Measurements from ENCODE around the gene STOML2. TPM values are rescaled to one million over a fixed set of nuclear protein-coding genes. Genes with fewer than 3 reads are reported as not detected.
A peak's percentile ranks its signal among the peaks of the same experiment; 100 is the strongest.

STOML2 gene
- total RNA-seq, 1 experiment from 2014 or later, result 379 TPM

DNA sequence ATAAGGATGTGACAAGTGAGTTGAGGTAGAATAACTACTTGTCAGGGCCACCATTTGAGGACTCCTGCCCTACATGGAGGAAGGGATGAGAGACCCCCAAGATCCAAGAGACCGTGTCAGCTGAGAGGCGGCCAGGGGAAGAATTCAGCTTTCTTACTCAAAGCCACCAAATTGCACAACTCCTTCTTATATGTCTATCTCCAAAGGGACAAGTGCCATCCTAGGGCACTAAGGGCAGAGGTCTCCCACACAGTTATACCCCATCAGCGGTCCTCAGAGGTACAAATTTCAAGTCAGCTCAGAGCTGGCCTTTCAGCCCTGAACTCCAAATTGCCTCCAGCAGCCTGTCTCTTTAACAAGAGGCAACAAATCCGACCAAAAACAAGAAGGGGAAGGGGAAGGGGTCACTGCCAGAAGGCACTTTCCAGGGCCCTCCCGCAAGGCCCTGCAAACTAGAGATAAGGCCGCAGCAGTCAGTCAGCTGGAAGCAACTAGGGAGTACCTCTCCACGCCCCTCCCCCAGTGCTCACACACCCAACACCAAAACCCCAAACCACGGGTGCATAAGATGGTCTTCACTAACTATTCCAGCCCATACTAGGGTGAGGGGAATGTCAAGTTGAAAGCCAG, 6.1 kb upstream of the STOML2 start:
- DNase-seq (ENCODE audit: low spot score), result no peak
- in situ Hi-C loops (cut with HindIII; ENCODE audit: low sequenced_read_pairs), result no loop called here

DNA sequence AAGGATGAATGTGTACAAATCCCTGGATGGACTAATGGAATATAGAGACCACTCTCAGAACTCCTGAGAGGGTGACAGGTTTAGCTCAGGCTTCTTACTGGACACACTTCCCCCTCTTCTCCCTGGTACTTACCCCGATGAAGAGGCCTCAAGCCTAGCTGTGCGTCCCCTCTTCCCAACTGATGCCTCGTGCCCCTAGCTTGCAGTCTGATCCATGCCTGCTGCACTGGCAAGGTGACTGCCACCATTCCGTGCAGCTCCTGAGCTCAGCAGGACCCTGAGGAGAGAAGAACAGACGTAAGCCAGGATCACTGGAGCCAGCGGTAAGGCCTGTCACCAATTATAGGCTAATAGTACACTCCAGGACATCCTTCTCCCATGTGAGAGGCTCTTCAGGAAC, 5.5 kb upstream of the STOML2 start:
- in situ Hi-C loops (cut with HindIII; ENCODE audit: low sequenced_read_pairs), result no loop called here
- no peak for DNase-seq (ENCODE audit: low spot score)

DNA sequence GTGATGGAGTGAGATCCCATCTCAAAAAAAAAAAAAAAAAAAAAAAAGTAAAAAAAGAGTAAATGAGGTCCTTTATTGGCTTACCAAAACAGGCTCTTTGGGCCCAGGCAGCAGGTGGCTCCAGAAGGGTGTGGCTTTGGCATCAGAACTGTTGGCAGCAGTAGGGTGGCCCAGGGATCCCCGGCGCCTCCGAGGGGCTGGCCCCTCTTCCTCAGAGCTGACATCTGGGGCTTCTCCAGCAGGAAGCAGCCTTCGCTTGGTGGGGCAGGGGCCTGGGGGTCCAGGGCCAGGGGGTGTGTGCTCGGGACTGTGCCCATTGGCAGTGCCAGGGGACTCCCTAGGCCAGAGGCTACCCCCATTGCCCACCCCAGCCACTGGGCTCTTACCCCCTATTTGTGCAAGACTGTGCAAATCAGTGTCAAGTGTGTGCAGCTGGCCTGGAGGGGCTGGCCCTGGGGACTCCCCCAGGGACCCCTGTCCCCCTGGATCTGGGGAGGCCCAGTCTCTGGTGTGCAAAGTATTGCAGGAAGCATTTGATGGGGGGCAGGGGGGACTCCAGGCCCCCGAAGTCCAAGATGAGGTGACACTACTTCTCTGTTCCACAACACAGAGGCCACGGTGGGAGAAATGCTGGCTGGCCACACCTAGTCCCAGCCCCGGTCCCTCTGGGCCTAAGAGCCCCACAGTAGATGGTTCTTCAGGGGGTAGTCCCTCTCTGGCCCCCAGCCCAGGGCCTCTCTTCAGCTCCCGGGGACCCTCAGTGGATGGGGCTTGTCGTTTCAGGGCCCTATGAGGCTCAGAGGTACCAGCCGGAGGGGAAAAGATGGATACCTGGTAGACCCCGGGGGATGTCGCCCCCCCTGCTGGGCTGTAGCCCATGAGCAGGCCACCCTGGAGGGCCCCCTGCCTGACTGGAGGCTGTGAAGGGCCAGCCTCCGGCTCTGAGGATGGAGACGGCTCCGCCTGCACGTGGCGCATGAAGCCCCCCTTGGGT, 4.7 kb upstream of the STOML2 start:
- in situ Hi-C loops (cut with HindIII; ENCODE audit: low sequenced_read_pairs), result no loop called here

DNA sequence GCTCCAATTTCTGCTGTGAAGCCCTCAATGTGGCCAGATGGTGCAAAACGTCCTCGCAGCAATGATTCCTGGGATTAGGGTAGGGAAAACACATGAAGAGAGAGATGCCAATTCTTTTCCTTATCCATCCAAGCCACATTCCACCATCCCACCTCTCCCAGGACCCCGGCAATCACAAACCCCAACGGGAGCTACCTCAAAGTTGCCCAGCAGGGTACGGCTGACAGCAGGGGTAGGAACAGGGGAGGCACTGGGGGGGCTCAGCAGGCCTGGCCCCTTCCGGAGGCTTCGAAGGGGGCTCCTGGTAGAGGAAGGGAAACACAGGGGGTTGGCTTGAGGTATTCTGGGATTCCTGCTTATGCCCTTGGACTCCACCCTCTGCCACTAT, 3.4 kb upstream of the STOML2 start:
- no peak for DNase-seq (ENCODE audit: low spot score)
- in situ Hi-C loops (cut with HindIII; ENCODE audit: low sequenced_read_pairs), result no loop called here

More for the DNA sequence above, 4.7 kb upstream of the STOML2 start:
- no peak for DNase-seq (ENCODE audit: low spot score)

DNA sequence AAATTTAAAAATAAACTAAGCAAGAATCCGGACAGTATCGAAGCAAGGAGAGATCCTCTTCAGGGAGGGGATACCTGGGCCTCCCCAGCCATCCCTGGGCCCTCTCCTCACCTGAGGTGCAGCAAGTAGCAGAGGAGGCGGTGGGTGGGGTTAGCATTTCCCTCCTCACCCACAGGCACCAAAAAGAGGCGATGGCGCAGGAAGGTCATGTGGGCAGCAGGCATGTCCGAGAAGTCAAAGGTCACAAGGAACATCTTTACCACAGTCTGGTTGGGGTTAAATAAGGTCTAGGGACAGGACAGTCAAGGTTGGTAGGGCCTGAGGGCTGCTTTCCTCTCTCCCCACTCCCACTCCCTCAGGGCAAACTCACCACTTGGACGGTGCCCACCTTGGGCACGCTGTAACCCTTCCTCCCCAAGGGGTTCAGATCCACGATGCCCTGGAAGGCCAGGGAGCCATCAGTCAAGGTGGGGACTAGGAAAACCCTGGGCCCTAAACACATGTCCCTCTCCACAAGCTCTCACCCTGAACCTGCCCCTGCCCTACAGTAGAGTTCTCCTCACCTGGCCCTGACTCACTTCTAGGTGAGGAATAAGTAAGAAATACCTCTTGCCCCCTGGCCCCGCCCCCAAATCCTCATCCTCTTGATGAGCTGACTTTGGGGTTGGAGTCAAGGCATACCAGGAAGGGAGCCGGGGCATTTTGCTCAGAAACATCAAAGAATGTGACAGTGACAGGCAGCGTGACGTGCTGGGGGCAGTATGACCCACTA, 2.8 kb upstream of the STOML2 start:
- no peak for DNase-seq (ENCODE audit: low spot score)
- in situ Hi-C loops (cut with HindIII; ENCODE audit: low sequenced_read_pairs), result no loop called here

DNA sequence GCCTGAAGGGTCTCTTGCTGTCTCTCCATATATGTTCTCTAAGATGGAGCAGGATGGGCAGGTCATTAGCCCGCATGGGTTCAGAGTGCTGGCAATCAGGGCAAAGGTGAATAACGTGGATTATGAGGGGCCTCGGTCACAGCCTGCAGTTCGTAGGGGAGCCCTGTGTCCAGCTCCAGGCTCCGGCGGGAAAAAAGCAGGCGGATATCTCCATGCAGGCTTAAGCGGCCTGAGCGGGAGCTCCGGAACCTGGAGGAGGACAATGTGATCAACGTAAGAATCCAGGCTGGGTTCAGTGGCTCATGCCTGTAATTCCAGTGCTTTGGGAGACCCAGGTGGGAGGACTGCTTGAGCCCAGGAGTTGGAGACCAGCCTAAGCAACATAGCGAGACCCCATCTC, 2.2 kb upstream of the STOML2 start:
- DNase-seq (ENCODE audit: low spot score), result no peak
- in situ Hi-C loops (cut with HindIII; ENCODE audit: low sequenced_read_pairs), result no loop called here

DNA sequence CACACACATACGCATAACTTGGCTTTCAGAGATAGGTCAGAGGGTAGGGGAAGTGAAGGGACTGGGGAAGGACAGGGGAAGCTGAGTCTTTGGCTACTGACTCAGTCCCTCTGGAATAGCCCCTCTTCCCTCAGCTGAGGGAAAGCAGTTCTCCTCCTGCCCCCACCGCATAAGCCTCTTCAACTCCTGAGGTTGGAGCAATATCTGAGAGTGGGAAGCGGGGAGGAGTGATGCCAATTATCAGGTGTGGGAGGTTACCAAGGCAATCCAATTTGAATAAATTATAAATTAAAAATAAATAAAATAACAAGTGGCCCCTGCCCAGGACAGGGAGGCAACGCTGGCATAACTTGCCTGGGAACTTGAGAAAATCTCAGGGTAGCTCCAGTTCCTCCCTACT, 1.7 kb upstream of the STOML2 start:
- in situ Hi-C loops (cut with HindIII; ENCODE audit: low sequenced_read_pairs), result no loop called here
- no peak for DNase-seq (ENCODE audit: low spot score)

DNA sequence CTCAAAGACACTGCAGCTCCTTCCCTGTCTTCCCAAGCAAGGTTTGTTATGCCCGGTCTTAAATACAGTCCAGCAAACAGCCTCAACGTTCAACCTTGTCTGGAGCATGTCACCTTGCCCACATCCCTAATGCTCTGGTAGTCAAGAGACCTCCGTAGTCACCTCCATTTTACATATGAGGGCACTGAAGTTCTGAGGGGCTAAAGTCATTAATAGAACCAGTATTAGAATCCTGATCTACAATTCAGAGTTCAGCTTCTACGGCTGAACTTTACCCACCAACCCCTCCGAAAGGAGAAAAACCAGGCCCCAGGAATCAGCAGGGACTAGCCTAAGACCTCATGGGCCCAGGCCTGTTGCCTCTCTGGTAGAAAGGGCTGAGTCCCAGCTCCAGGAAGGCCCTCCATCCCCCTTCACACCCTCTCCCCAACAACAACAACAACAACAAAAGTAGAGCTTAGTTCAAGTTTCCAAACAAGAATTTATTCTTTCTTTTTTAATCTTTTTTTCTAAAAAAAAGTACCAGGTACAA, 795 bp upstream of the STOML2 start:
- DNase-seq (ENCODE audit: low spot score), result no peak
- in situ Hi-C loops (cut with HindIII; ENCODE audit: low sequenced_read_pairs), result no loop called here

DNA sequence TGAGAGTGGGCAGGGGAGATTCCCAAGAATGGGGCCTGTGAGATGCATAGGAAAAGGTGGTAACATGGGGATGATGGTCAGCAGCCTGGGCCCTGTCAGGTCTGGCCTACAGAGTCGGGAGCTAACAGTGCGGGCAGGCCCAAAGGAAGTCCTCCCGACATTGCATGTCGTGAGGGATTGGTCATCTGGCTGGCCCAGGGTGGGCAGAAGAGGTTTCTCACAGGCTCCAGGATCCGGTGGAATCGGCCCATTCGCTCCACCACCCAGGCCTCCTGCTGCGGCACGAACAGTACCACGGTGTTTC, 514 bp downstream of the STOML2 start:
- DNase-seq (ENCODE audit: low spot score), result no peak
- in situ Hi-C loops (cut with HindIII; ENCODE audit: low sequenced_read_pairs), result no loop called here

DNA sequence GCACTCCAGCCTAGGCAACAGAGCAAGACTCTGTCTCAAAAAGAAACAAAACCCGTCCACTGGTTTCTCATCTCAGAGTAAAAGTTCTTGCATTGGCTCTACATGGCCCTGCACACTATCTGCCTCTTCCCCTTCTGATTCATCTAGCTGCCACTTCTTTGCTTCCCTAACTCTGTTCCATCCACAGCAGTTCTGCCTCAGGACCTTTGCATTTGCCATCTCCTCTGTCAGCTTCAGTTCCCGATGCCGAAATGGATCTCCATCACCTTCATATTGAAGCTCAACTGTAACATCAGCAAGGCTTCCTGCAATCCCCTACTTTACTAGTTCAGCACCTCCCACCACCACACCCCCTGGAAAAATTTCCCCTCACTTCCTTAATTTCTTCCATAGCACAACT, 5.4 kb downstream of the STOML2 start:
- in situ Hi-C loops (cut with HindIII; ENCODE audit: low sequenced_read_pairs), result no loop called here
- no peak for DNase-seq (ENCODE audit: low spot score)

DNA sequence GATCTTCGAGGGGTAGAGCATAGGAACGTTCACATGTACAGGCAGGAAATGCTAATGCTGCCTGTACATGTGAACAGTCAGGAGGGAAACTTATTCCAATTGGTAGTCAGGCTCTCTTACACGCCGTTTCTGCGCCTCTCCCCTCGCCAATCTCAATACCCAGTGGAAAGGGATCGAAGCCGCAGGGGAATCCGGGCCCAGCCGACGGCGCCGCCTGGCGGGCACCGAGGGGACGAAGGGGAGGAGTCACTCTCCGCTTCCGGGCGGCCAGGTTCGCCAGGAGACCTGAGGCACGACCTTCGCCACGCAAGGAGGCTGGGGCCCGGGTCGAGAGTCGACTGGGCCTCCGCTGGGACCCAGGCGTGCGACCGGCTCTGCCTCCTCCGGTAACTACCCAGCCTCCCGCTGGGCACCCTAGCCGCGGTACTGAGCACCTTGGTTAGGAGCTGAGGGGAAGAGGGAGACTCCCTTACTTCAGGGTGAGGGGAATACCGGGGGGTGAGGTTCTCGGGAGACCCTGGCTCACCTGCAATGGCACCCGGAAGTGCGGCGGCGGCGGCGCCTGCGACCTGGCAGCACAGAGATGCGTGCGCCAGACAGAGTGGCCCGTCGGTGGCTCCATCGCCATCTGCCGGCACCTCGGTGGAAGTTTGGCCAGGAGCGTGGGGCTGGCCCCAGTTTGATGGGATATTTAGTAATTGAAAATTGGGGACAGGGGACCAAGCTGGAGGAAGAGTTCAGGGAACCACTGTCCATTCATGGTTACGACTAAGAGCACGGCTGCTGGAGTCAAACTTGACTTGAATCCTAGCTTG, 6.7 kb downstream of the STOML2 start, which contains the start of gene PIGO:
PIGO (minus strand) TSS at position 557 of the 815 bp plus-strand sequence. CDS start 1,026 bp downstream, outside the sequence.
- in situ Hi-C loops (cut with HindIII; ENCODE audit: low sequenced_read_pairs), result no loop called here
- DNase-seq (ENCODE audit: low spot score), result peak; percentile 88

DNA sequence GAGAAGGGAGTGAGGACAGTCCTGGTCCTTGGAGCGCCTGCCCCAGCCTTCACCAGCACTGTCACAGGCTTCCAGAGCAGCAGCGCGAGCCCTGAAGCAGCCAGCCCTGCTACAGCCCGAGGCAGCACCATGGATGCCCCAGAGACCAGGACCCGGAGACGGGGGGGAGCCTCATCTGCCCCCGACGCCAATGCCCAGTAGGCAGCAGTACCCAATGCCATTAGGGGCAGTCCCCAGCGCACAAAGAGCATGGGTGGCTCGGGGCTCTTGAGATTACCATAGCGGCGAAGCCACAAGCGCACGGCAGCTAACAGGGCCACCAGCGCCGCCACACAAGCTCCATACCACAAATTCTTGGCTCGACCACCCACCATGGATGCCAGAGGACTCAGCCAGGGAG, 11.4 kb downstream of the STOML2 start:
- no peak for DNase-seq (ENCODE audit: low spot score)
- in situ Hi-C loops (cut with HindIII; ENCODE audit: low sequenced_read_pairs), result no loop called here

DNA sequence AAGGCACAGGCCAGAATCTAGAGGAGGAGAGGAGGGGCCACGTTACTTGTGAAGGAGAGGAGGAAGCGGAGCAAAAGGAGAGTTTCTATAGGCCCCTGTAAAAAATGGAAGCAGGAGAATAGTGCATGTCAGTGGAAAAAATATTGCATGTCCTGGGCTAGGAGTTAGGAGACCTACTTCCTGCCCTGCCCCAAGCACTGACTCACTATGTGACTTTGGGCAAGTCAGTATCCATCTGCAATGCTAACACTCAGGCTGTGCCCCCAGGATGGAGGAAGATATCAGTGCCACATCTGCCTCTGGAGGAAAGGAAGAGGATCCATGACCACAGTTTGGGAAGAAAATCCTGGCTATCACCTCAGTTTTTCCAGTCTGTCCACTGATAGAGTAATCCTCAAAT, 13.5 kb downstream of the STOML2 start:
- DNase-seq (ENCODE audit: low spot score), result no peak
- in situ Hi-C loops (cut with HindIII; ENCODE audit: low sequenced_read_pairs), result no loop called here

DNA sequence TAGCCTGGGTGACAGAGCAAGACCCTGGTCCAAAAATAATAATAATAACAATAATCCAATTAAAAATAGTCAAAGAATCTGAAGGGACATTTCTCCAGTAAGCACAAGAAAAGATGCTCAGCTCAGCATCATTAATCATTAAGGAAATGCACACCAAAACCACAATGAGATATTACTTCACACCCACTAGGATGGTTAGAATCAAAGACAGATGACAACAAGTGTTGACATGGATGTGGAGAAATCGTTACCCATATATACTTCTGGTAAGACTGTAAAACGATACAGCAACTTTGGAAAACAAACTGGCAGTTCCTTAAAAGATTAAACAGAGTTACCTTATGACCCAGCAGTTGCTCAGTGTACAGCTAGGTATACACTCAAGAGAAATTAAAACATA, 17.9 kb downstream of the STOML2 start:
- DNase-seq (ENCODE audit: low spot score), result no peak
- in situ Hi-C loops (cut with HindIII; ENCODE audit: low sequenced_read_pairs), result no loop called here

DNA sequence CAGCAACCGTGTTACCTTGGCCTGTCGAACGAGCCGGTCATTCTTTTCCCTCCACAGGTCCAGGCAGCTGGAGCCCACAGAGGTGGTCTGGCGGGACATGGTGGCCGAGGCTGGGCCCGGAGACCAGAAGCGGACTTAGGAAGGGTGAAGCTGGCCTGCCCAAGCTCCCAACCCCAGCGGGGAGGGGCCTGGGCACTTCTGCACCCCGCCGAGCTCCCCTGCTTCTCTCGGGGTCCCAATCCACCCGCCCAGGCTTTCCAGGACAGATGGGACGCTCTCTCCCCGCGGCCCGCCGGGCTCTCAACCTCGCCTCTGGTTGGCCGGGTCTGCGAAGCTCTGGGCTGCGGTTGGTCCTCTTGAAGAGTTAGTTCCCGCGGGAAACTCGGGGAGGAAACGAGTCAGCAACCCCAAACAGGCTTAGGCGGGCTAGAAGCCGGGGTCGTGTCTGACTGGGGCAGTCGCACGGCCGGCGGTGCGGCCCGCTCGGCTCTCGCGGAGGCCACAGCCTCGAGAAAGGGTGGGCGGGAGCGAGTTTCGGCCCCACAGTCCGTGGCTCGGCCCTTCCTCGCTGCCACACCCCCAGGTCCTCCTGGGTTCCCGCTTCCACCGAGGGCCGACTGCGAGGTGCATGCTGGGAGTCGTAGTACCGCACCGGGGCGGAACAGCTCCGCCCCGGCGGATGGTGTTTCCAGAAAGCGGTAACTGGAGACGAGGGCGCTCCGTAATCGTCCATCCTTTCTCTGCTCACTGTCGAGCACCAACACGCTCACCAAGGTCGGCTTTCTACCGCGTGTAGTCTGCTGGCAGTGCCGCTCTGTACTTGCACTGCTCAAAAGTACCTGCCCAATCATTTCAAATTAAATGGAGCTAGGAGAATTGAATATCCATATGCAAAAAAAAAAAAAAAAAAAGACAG, 23.2 kb downstream of the STOML2 start, which contains the start of gene FANCG:
FANCG (minus strand) TSS at position 517 of the 916 bp plus-strand sequence; CDS start at position 99, 418 bp downstream.
- in situ Hi-C loops (cut with HindIII; ENCODE audit: low sequenced_read_pairs), result no loop called here
- DNase-seq (ENCODE audit: low spot score), result peak; percentile 93

DNA sequence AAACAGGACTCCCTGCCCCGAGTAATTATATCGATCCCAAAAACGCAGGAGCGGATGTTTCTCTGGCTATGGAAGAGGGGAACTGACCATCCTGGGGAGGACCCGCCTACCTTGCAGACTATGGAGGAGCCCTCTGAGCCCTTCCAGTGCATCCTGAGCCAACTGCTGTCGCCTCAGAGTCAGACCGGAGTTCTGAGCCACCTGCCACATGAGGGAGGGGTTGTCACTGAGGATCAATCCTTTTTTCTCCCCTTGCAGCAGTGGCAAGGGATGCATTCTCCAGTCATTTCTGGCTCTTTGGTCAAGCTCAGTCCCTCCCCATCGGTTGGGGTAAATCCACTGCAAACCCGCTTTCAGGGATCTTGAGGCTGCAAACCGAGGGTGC, 23.9 kb downstream of the STOML2 start:
- in situ Hi-C loops (cut with HindIII; ENCODE audit: low sequenced_read_pairs), result no loop called here
- no peak for DNase-seq (ENCODE audit: low spot score)

DNA sequence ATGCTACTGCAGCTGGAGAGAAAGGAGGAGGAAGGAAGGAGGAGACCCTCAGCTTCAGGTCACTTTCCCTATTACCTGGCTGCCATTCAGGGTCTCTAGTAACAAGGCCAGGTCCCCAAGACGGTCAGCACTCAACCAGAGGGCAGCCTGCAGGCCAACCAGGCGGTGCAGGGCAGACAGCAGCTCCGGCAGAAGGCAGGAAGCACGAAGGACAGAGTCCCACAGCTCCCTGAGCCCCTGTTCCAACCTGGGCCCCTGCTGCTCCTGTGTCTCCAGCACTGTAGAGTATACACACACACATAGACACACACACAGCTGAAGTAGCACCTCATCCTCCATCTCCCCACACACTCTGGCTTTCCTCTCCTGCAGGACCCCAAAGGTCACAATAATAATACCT, 24.9 kb downstream of the STOML2 start:
- no peak for DNase-seq (ENCODE audit: low spot score)
- in situ Hi-C loops (cut with HindIII; ENCODE audit: low sequenced_read_pairs), result no loop called here

DNA sequence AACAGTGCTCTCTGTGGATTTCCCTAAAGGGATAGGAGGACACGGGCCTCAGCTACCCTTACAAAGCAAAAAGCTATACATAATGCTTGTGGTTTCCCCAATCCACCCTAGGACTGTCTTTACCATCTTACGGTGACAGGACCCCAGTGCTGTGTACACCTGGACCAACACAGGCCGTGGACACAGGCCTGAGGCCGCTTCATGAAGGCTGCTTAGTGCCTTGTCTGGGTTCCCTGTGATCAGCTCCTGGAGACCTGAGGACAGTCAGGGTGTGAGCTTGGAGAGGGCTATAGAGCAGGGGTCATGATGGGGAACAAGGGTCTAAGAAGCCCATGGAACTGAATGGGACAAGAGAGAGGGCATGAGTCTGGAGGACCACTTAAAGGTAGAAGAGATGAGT, 26.1 kb downstream of the STOML2 start:
- in situ Hi-C loops (cut with HindIII; ENCODE audit: low sequenced_read_pairs), result no loop called here
- DNase-seq (ENCODE audit: low spot score), result no peak
